Panc1 (cell line): ENCODE results near the gene ARID4B. TPM values are rescaled to one million over a fixed set of nuclear protein-coding genes. Genes with fewer than 3 reads are reported as not detected.

Experiments
- ATAC-seq: fragments of 200-7000 bp; cut with Tn5 transposase; 2 replicates; pipeline ENCODE4 v1.9.1; 2020; ENCODE audit warnings: mild to moderate bottlenecking, moderate library complexity
- BruUV-seq: library from RNA; stranded (reverse); fragments of 400-500 nt; replicated peaks from 2 replicates; lab custom pipeline; 2021; lab: Mats Ljungman, UMichigan
- CTCF ChIA-PET: fragments of 300-600 bp; sonication (Branson Sonifier 250); formaldehyde crosslinking; loops from one replicate; lab custom pipeline; 2022; ENCODE audit warnings: antibody characterized with exemption; lab: Charles Lee
- POLR2A ChIA-PET: fragments of 300-600 bp; sonication (Branson Sonifier 250); formaldehyde crosslinking; loops from one replicate; lab custom pipeline; 2022; ENCODE audit warnings: antibody characterized with exemption; lab: Charles Lee
- DNase-seq: peaks from one replicate; pipeline ENCODE4 v3.0.0-alpha.2; 2010; ENCODE audit warnings: low read depth, low spot score
- H3K27ac ChIP-seq: 2 replicates; pipeline ENCODE4 v1.5.1; 2011; ENCODE audit warnings: mild to moderate bottlenecking, low read length, inconsistent platforms
- H3K27me3 ChIP-seq: fragments of 200-500 bp; sonication (Bioruptor generic); 2 replicates; pipeline ENCODE4 v1.6.0; 2014; ENCODE audit warnings: low read length, inconsistent platforms; ENCODE audit not compliant: control insufficient read depth, insufficient read depth
- H3K36me3 ChIP-seq: fragments of 200-500 bp; sonication (Bioruptor generic); 2 replicates; pipeline ENCODE4 v1.5.1; 2014; ENCODE audit warnings: inconsistent platforms, mild to moderate bottlenecking, low read length, moderate library complexity; ENCODE audit not compliant: control insufficient read depth, insufficient read depth
- H3K4me1 ChIP-seq: 2 replicates; pipeline ENCODE4 v1.5.1; 2011; ENCODE audit warnings: inconsistent platforms, mild to moderate bottlenecking, low read length, moderate library complexity; ENCODE audit not compliant: control insufficient read depth, insufficient read depth
- H3K4me3 ChIP-seq, 2 experiments: 2 replicates each; pipeline ENCODE4 v1.5.1; 2011 to 2012; ENCODE audit warnings: low read depth in 2 of 2, low read length in 2 of 2, mild to moderate bottlenecking in 2 of 2, inconsistent platforms in 1 of 2, moderate library complexity in 1 of 2
- H3K9me3 ChIP-seq: fragments of 200-500 bp; sonication (Bioruptor generic); 2 replicates; pipeline ENCODE4 v1.5.1; 2014; ENCODE audit warnings: low read depth, mild to moderate bottlenecking, inconsistent platforms, low read length, moderate library complexity; ENCODE audit not compliant: control insufficient read depth, insufficient read depth
- POLR2AphosphoS5 ChIP-seq: IDR thresholded peaks from 2 replicates; pipeline ENCODE4 v1.6.1; 2012; ENCODE audit warnings: mild to moderate bottlenecking, low read depth, low read length, moderate library complexity
- SIN3A ChIP-seq: IDR thresholded peaks from 2 replicates; pipeline ENCODE4 v1.6.1; 2012; ENCODE audit warnings: low read depth, mild to moderate bottlenecking, low read length, moderate library complexity, borderline replicate concordance; ENCODE audit not compliant: insufficient read depth
- TCF7L2 ChIP-seq: IDR thresholded peaks from 2 replicates; pipeline ENCODE4 v1.6.1; 2011; ENCODE audit warnings: mild to moderate bottlenecking, low read depth, low read length, inconsistent platforms
- in situ Hi-C: cut with HindIII; loops from 2 replicates; pipeline ENCODE4 v1.10.0; 2016; ENCODE audit warnings: low sequenced_read_pairs, low pct_unique_long_range_greater_than_20kb
- intact Hi-C: fragments of 100-400 bp; cut with micrococcal nuclease; formaldehyde crosslinking; loops from one replicate; pipeline ENCODE4 v1.10.0; 2022; ENCODE audit not compliant: unreplicated experiment
- total RNA-seq: library from RNA; stranded (reverse); gene quantifications from one replicate; pipeline ENCODE4 v1.2.1, GENCODE V29; 2021; ENCODE audit not compliant: unreplicated experiment
- TF ChIP-seq, protein P1 (sequence below), 2 experiments: IDR thresholded peaks; 2 replicates each; pipeline ENCODE4 v1.6.1; 2011 to 2012; ENCODE audit warnings: low read depth in 2 of 2, control low read depth in 1 of 2, low read length in 1 of 2, mild to moderate bottlenecking in 1 of 2, moderate library complexity in 1 of 2; ENCODE audit not compliant: insufficient read depth in 1 of 2
- TF ChIP-seq, protein P2 (sequence below): fragments of 450-650 bp; IDR thresholded peaks from 2 replicates; pipeline ENCODE4 v1.5.1; 2017; ENCODE audit warnings: mild to moderate bottlenecking

The ARID4B gene
- total RNA-seq, 1 experiment from 2014 or later: 37.5 TPM

- Histone ChIP-seq H3K4me1 (0 out of 2 replicates have a peak, but pooled peaks cover 2% of the 10 kb centered on the region), H3K36me3 (peaks cover 40% of the 10 kb centered on the region), H3K27ac (no peak overlapping the region), H3K9me3 (no peaks in the 10 kb centered on the region), H3K27me3 (no peaks in the 10 kb centered on the region), H3K4me3 (no peak overlapping the region)
- ChIA-PET POLR2A (interaction anchor here (0.7 kb wide), 1 partner anchor 51 kb away, joined by 3 read pairs; no protein-coding TSS in a partner anchor), CTCF (no interaction called here)
- ATAC-seq (no peak), DNase-seq (no peak)
- intact Hi-C loops: no loop called here
- TF ChIP-seq TCF7L2: no peak
- TF ChIP-seq SIN3A: no peak
- in situ Hi-C loops: no loop called here
- BruUV-seq: no TSS peak
Measured at GRCh38 chr1:235176486-235176885, 151.5 kb downstream of the ARID4B start.

DNA sequence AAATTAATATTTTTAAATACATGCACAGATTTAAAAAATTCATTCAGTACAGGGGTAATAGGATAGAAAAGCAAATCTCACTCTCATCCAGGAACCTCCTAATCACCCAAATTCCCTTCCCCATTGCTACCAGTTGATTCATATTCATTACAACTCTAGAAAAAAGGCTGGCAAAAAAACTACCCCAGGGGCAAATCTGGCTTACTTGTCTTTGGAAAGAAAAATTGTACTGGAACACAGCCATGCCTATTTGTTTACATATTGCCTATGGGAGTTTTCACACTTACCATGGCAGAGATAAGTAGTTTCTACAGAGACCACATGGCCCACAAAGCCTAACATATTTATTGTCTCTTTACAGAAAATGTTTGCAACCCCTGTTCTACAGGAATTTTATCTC, 158.0 kb downstream of the ARID4B start:
- Histone ChIP-seq H3K27me3 (no peaks in the 10 kb centered on the region), H3K36me3 (peaks cover 14% of the 10 kb centered on the region; the same call in 1 of the 2 replicates), H3K27ac (no peak overlapping the region), H3K9me3 (no peaks in the 10 kb centered on the region), H3K4me1 (no peaks in the 10 kb centered on the region), H3K4me3 (no peak overlapping the region)
- intact Hi-C loops (no loop called here), in situ Hi-C loops (no loop called here)
- ChIA-PET CTCF (no interaction called here), POLR2A (no interaction called here)
- ATAC-seq (no peak), DNase-seq (no peak)
- BruUV-seq: no TSS peak
- no peak for TF ChIP-seq SIN3A
- TF ChIP-seq, protein P1, sequence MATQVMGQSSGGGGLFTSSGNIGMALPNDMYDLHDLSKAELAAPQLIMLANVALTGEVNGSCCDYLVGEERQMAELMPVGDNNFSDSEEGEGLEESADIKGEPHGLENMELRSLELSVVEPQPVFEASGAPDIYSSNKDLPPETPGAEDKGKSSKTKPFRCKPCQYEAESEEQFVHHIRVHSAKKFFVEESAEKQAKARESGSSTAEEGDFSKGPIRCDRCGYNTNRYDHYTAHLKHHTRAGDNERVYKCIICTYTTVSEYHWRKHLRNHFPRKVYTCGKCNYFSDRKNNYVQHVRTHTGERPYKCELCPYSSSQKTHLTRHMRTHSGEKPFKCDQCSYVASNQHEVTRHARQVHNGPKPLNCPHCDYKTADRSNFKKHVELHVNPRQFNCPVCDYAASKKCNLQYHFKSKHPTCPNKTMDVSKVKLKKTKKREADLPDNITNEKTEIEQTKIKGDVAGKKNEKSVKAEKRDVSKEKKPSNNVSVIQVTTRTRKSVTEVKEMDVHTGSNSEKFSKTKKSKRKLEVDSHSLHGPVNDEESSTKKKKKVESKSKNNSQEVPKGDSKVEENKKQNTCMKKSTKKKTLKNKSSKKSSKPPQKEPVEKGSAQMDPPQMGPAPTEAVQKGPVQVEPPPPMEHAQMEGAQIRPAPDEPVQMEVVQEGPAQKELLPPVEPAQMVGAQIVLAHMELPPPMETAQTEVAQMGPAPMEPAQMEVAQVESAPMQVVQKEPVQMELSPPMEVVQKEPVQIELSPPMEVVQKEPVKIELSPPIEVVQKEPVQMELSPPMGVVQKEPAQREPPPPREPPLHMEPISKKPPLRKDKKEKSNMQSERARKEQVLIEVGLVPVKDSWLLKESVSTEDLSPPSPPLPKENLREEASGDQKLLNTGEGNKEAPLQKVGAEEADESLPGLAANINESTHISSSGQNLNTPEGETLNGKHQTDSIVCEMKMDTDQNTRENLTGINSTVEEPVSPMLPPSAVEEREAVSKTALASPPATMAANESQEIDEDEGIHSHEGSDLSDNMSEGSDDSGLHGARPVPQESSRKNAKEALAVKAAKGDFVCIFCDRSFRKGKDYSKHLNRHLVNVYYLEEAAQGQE (IDR thresholded peaks at IDR 0.05; ENCODE audit: insufficient read depth in 1 of 2, low read depth in 2 of 2, low read length in 1 of 2): no peak
- no peak for TF ChIP-seq TCF7L2
- no peak for TF ChIP-seq POLR2AphosphoS5
- TF ChIP-seq, protein P2, sequence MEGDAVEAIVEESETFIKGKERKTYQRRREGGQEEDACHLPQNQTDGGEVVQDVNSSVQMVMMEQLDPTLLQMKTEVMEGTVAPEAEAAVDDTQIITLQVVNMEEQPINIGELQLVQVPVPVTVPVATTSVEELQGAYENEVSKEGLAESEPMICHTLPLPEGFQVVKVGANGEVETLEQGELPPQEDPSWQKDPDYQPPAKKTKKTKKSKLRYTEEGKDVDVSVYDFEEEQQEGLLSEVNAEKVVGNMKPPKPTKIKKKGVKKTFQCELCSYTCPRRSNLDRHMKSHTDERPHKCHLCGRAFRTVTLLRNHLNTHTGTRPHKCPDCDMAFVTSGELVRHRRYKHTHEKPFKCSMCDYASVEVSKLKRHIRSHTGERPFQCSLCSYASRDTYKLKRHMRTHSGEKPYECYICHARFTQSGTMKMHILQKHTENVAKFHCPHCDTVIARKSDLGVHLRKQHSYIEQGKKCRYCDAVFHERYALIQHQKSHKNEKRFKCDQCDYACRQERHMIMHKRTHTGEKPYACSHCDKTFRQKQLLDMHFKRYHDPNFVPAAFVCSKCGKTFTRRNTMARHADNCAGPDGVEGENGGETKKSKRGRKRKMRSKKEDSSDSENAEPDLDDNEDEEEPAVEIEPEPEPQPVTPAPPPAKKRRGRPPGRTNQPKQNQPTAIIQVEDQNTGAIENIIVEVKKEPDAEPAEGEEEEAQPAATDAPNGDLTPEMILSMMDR: no peak

DNA sequence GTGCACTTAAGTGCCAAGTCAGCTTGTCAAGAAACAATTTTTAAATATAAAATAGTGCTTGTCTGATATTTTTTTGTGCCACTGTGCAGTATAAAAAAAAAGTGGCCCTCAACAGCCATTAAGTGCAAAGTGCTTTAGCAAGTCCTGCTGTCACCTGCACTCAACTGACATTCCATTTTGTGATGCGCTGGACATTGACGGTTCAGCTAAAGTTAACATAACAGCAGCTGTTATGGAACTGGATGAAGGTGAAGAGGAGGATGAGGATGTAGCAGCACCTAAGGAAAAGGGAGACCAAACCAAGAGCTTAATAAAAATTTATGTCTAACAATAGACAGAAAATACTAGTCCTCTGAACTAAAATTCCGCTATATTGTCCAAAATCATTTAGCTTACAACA, 159.6 kb downstream of the ARID4B start:
- no TSS peak for BruUV-seq
- no peaks in the 10 kb centered on the region for H3K27me3 ChIP-seq
- DNase-seq (no peak), ATAC-seq (no peak)
- no peaks in the 10 kb centered on the region for H3K4me1 ChIP-seq
- no peak overlapping the region for H3K27ac ChIP-seq
- H3K4me3 ChIP-seq: no peak overlapping the region
- ChIA-PET POLR2A (no interaction called here), CTCF (no interaction called here)
- H3K36me3 ChIP-seq: peaks cover 13% of the 10 kb centered on the region; the same call in 1 of the 2 replicates
- H3K9me3 ChIP-seq: no peaks in the 10 kb centered on the region
- TF ChIP-seq POLR2AphosphoS5: no peak
- TF ChIP-seq SIN3A: no peak
- TF ChIP-seq, protein P1 (IDR thresholded peaks at IDR 0.05; ENCODE audit: insufficient read depth in 1 of 2, low read depth in 2 of 2, low read length in 1 of 2): no peak
- TF ChIP-seq, protein P2: no peak
- TF ChIP-seq TCF7L2: no peak
- in situ Hi-C loops: no loop called here
- intact Hi-C loops: no loop called here
